Mesenchymal stem cell (in vitro differentiated cells and primary cell): ENCODE results near the gene KIT. TPM values are rescaled to one million over a fixed set of nuclear protein-coding genes. Genes with fewer than 3 reads are reported as not detected.

Experiments
- DNase-seq: peaks from one replicate; pipeline ENCODE4 v3.0.0-alpha.2; 2013
- H2AFZ ChIP-seq: one replicate; pipeline ENCODE4 v1.6.1; 2013; ENCODE audit warnings: low read depth, mild to moderate bottlenecking, control low read depth, inconsistent platforms, low read length, moderate library complexity
- H2AK5ac ChIP-seq: 2 replicates; pipeline ENCODE4 v1.6.1; 2013; ENCODE audit warnings: low read length, moderate library complexity, mild to moderate bottlenecking, inconsistent platforms; ENCODE audit not compliant: severe bottlenecking
- H2BK120ac ChIP-seq: one replicate; pipeline ENCODE4 v1.6.1; 2013; ENCODE audit warnings: low read depth, mild to moderate bottlenecking, inconsistent platforms, low read length, moderate library complexity
- H2BK12ac ChIP-seq, 2 experiments: one replicate each; pipeline ENCODE4 v1.6.1; 2013; ENCODE audit warnings: inconsistent platforms in 2 of 2, low read length in 2 of 2, mild to moderate bottlenecking in 2 of 2, moderate library complexity in 2 of 2, control low read depth in 1 of 2
- H2BK15ac ChIP-seq: one replicate; pipeline ENCODE4 v1.6.1; 2013; ENCODE audit warnings: mild to moderate bottlenecking, low read depth, inconsistent platforms; ENCODE audit not compliant: poor library complexity, severe bottlenecking
- H2BK5ac ChIP-seq: 2 replicates; pipeline ENCODE4 v1.6.1; 2013; ENCODE audit warnings: low read depth, mild to moderate bottlenecking, low read length, control low read depth, inconsistent platforms; ENCODE audit not compliant: poor library complexity, severe bottlenecking
- H3K14ac ChIP-seq, 2 experiments: one replicate each; pipeline ENCODE4 v1.6.1; 2013; ENCODE audit warnings: inconsistent platforms in 2 of 2, low read length in 2 of 2, control low read depth in 1 of 2, mild to moderate bottlenecking in 1 of 2, moderate library complexity in 1 of 2
- H3K18ac ChIP-seq, 2 experiments: one replicate each; pipeline ENCODE4 v1.6.1; 2013; ENCODE audit warnings: inconsistent platforms in 2 of 2, low read length in 2 of 2, control low read depth in 1 of 2, low read depth in 1 of 2, mild to moderate bottlenecking in 1 of 2
- H3K23ac ChIP-seq, 2 experiments: one replicate each; pipeline ENCODE4 v1.6.1; 2013; ENCODE audit warnings: inconsistent platforms in 2 of 2, low read length in 2 of 2, mild to moderate bottlenecking in 2 of 2, moderate library complexity in 2 of 2, control low read depth in 1 of 2
- H3K27ac ChIP-seq: 2 replicates; pipeline ENCODE4 v1.5.1; 2013; ENCODE audit warnings: mild to moderate bottlenecking, moderate library complexity, low read length, control low read depth, inconsistent platforms; ENCODE audit not compliant: poor library complexity, severe bottlenecking
- H3K27me3 ChIP-seq, 2 experiments: 2 replicates each; pipeline versions ENCODE4 v1.6.1 to v1.7.0; 2013; ENCODE audit warnings: low read length in 2 of 2, mild to moderate bottlenecking in 2 of 2, moderate library complexity in 2 of 2, control low read depth in 1 of 2, inconsistent platforms in 1 of 2; ENCODE audit not compliant: control insufficient read depth in 1 of 2, insufficient read depth in 1 of 2
- H3K36me3 ChIP-seq, 2 experiments: 2 replicates each; pipeline versions ENCODE4 v1.6.1 to v1.7.0; 2013; ENCODE audit warnings: low read length in 2 of 2, control low read depth in 1 of 2, inconsistent platforms in 1 of 2, low read depth in 1 of 2, mild to moderate bottlenecking in 1 of 2; ENCODE audit not compliant: insufficient read depth in 2 of 2, control insufficient read depth in 1 of 2
- H3K4ac ChIP-seq, 2 experiments: one replicate each; pipeline ENCODE4 v1.6.1; 2013; ENCODE audit warnings: inconsistent platforms in 2 of 2, low read length in 2 of 2, mild to moderate bottlenecking in 2 of 2, moderate library complexity in 2 of 2, control low read depth in 1 of 2, low read depth in 1 of 2
- H3K4me1 ChIP-seq: 2 replicates; pipeline ENCODE4 v1.6.1; 2013; ENCODE audit warnings: low read depth, low read length, control low read depth; ENCODE audit not compliant: control insufficient read depth, insufficient read depth
- H3K4me2 ChIP-seq: 2 replicates; pipeline ENCODE4 v1.6.1; 2013; ENCODE audit warnings: low read length, mild to moderate bottlenecking, inconsistent platforms; ENCODE audit not compliant: poor library complexity, severe bottlenecking
- H3K4me3 ChIP-seq, 2 experiments: 2 replicates each; pipeline versions ENCODE4 v1.5.1 to v1.7.0; 2013; ENCODE audit warnings: low read length in 2 of 2, mild to moderate bottlenecking in 2 of 2, control low read depth in 1 of 2, low read depth in 1 of 2; ENCODE audit not compliant: insufficient read depth in 1 of 2
- H3K79me1 ChIP-seq: replicated peaks from 2 replicates; pipeline ENCODE4 v1.6.1; 2013; ENCODE audit warnings: mild to moderate bottlenecking, control low read depth, low read length, inconsistent platforms; ENCODE audit not compliant: poor library complexity, severe bottlenecking
- H3K9ac ChIP-seq: 2 replicates; pipeline ENCODE4 v1.7.0; 2013; ENCODE audit warnings: mild to moderate bottlenecking, low read length, moderate library complexity
- H3K9me3 ChIP-seq: 2 replicates; pipeline ENCODE4 v1.7.0; 2013; ENCODE audit warnings: mild to moderate bottlenecking, low read length; ENCODE audit not compliant: control insufficient read depth
- H4K8ac ChIP-seq: one replicate; pipeline ENCODE4 v1.6.1; 2013; ENCODE audit warnings: inconsistent platforms, mild to moderate bottlenecking, low read length, moderate library complexity
- H4K91ac ChIP-seq: one replicate; pipeline ENCODE4 v1.6.1; 2013; ENCODE audit warnings: mild to moderate bottlenecking, low read length, inconsistent platforms
- whole genome bisulfite sequencing: methylation state at CpG from one replicate; pipeline ENCODE4 v1.1.7; 2013; ENCODE audit warnings: mixed read lengths; 5-methylcytosine and 5-hydroxymethylcytosine counted together
- polyA plus RNA-seq, 2 experiments: library from polyadenylated mRNA; stranded (reverse); fragments of 200-250 nt; gene quantifications; one replicate each; pipeline ENCODE4 v1.2.3, GENCODE V29; 2013

KIT gene
- polyA plus RNA-seq (2013, experiment 1 of 2), result 0.51 TPM
- polyA plus RNA-seq (2013, experiment 2 of 2), result 0.53 TPM

DNA sequence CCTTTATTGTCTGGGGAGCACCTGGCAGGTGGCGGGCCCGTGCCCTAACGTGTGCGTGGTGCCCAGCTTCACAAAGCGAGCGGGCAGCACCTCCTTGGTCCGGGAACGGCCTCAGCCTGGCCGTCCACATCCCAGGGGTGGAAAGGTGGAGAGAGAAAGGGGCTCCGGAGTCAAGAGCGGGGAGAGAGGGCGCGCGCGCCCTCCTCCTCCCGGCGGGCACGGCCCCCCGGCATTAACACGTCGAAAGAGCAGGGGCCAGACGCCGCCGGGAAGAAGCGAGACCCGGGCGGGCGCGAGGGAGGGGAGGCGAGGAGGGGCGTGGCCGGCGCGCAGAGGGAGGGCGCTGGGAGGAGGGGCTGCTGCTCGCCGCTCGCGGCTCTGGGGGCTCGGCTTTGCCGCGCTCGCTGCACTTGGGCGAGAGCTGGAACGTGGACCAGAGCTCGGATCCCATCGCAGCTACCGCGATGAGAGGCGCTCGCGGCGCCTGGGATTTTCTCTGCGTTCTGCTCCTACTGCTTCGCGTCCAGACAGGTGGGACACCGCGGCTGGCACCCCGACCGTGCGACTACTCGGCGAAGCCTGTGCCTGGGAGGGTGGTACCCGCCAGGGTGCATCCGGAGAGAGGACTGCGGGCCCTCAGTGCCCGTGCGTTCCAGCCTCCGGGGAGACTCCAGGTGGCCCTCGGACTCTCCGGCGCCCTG lies at the start of gene KIT:
Gene KIT, plus strand, starts transcription at position 407 of the 701 bp plus-strand sequence. Its CDS starts 58 bp downstream, at position 465.
- Histone ChIP-seq H3K4me2 (peak within 1 kb of the TSS; percentile 98), H2BK12ac (peak within 1 kb of the TSS in 1 of 2 experiments; percentile 52), H3K36me3 (no peaks in the 10 kb centered on the region), H3K27ac (no peak within 1 kb of the TSS), H2AFZ (peak within 1 kb of the TSS; percentile 74), H3K4me3 (peak within 1 kb of the TSS; percentile 71 to 85), H3K9ac (peak within 1 kb of the TSS; percentile 76), H3K23ac (peak within 1 kb of the TSS in 1 of 2 experiments; percentile 95), H3K4me1 (peaks cover 31% of the 10 kb centered on the region), H2BK120ac (no peak within 1 kb of the TSS), H2BK15ac (no peak within 1 kb of the TSS), H2AK5ac (no peak within 1 kb of the TSS), H3K27me3 (peaks cover 29 to 40% of the 10 kb centered on the region in 2 experiments), H3K9me3 (no peaks in the 10 kb centered on the region), H2BK5ac (peak within 1 kb of the TSS; percentile 54), H3K4ac (no peak within 1 kb of the TSS), H3K14ac (peak within 1 kb of the TSS in 1 of 2 experiments; percentile 72), H4K91ac (no peak within 1 kb of the TSS), H4K8ac (peak within 1 kb of the TSS; percentile 6), H3K18ac (peak within 1 kb of the TSS in 1 of 2 experiments; percentile 61), H3K79me1 (no peaks in the 10 kb centered on the region)
- under 1% methylated on average over 60 of the region's 72 CpGs for WGBS
- DNase-seq, result peak; percentile 38

GRCh38 chr4:54609310-54609709 lies 48.4 kb upstream of the KIT start:
- H3K14ac ChIP-seq, result no peak overlapping the region
- no peak overlapping the region for H2BK12ac ChIP-seq
- H3K27ac ChIP-seq, result no peak overlapping the region
- H4K8ac ChIP-seq, result no peak overlapping the region
- no peak overlapping the region for H3K9ac ChIP-seq
- no peak overlapping the region for H3K18ac ChIP-seq
- no peak overlapping the region for H3K4ac ChIP-seq
- H3K36me3 ChIP-seq, result no peaks in the 10 kb centered on the region
- H3K9me3 ChIP-seq, result peaks cover 4% of the 10 kb centered on the region
- no peak overlapping the region for H2BK5ac ChIP-seq
- H3K23ac ChIP-seq, result no peak overlapping the region
- no peak overlapping the region for H2AFZ ChIP-seq
- no peak overlapping the region for H3K4me3 ChIP-seq
- H3K27me3 ChIP-seq, result peaks cover 0 to 22% of the 10 kb centered on the region in 2 experiments
- WGBS, result no CpG with 5 or more reads among the region's 1 CpG
- no peak for DNase-seq
- H3K4me2 ChIP-seq, result no peak overlapping the region
- H3K4me1 ChIP-seq, result no peaks in the 10 kb centered on the region
- no peak overlapping the region for H2AK5ac ChIP-seq
- no peaks in the 10 kb centered on the region for H3K79me1 ChIP-seq
- H4K91ac ChIP-seq, result no peak overlapping the region
- H2BK120ac ChIP-seq, result no peak overlapping the region
- no peak overlapping the region for H2BK15ac ChIP-seq

DNA sequence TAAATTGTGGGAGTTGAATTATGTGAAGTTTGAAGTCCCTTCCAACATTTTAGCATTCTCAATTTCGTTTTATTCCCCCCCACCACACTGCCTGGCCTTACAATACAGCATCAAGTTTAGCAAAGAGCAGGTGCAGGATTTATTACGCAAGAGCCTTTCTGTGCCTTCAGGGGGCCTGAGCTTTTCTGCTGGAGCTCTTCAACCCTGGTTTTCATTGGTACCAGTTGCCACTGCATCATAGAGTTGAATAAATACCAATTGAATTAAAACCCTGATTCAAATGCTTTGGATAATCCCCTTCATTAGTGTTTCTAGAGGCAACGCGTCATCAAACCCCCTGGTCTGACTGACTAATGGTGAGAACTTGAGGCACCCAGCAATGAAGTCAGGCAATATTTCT lies 43.6 kb upstream of the KIT start:
- no peak overlapping the region for H2AFZ ChIP-seq
- H3K18ac ChIP-seq, result no peak overlapping the region
- no peak overlapping the region for H4K91ac ChIP-seq
- no peak overlapping the region for H2BK15ac ChIP-seq
- no peak overlapping the region for H3K4me2 ChIP-seq
- no peak overlapping the region for H3K4ac ChIP-seq
- no peak for DNase-seq
- no peak overlapping the region for H3K9ac ChIP-seq
- H4K8ac ChIP-seq, result no peak overlapping the region
- no peak overlapping the region for H3K27ac ChIP-seq
- peaks cover 0 to 38% of the 10 kb centered on the region in 2 experiments for H3K27me3 ChIP-seq
- no peak overlapping the region for H2BK5ac ChIP-seq
- H2BK12ac ChIP-seq, result no peak overlapping the region
- no peak overlapping the region for H3K23ac ChIP-seq
- no peak overlapping the region for H3K14ac ChIP-seq
- H2BK120ac ChIP-seq, result no peak overlapping the region
- H3K36me3 ChIP-seq, result no peaks in the 10 kb centered on the region
- no peaks in the 10 kb centered on the region for H3K4me1 ChIP-seq
- no peak overlapping the region for H2AK5ac ChIP-seq
- H3K9me3 ChIP-seq, result no peaks in the 10 kb centered on the region
- H3K79me1 ChIP-seq, result no peaks in the 10 kb centered on the region
- 81% methylated on average over 4 of the region's 4 CpGs for WGBS
- H3K4me3 ChIP-seq, result no peak overlapping the region

- Histone ChIP-seq H3K27ac (no peak overlapping the region), H4K91ac (no peak overlapping the region), H3K9ac (no peak overlapping the region), H3K36me3 (no peaks in the 10 kb centered on the region), H2BK15ac (no peak overlapping the region), H4K8ac (no peak overlapping the region), H3K79me1 (no peaks in the 10 kb centered on the region), H2AFZ (no peak overlapping the region), H2BK120ac (no peak overlapping the region), H2BK12ac (no peak overlapping the region), H3K4me1 (no peaks in the 10 kb centered on the region), H3K4ac (no peak overlapping the region), H3K18ac (no peak overlapping the region), H2AK5ac (no peak overlapping the region), H3K9me3 (peaks cover 4% of the 10 kb centered on the region), H3K4me2 (no peak overlapping the region), H3K14ac (no peak overlapping the region), H3K23ac (no peak overlapping the region), H3K4me3 (no peak overlapping the region), H3K27me3 (peaks cover 0 to 20% of the 10 kb centered on the region in 2 experiments), H2BK5ac (no peak overlapping the region)
- no peak for DNase-seq
- WGBS, result no CpG with 5 or more reads among the region's 3 CpGs
Observed at GRCh38 chr4:54620773-54621172, 37.0 kb upstream of the KIT start.
